Epidermal melanocyte (primary cell): ENCODE data around the gene PI16.

Experiments used
- DNase-seq: peaks from one replicate; pipeline ENCODE4 v3.0.0; 2011; ENCODE audit warnings: low spot score; ENCODE audit not compliant: insufficient read length

Gene PI16

GRCh38 chr6:36999061-36999750 lies 44.7 kb downstream of the PI16 start:
- no peak for DNase-seq

- no peak for DNase-seq
Measured at GRCh38 chr6:36999751-37000125, 45.2 kb downstream of the PI16 start.

GRCh38 chr6:37004044-37004980 lies 49.8 kb downstream of the PI16 start:
- DNase-seq = no peak

- DNase-seq = no peak
Measured at GRCh38 chr6:37005061-37005810, 50.7 kb downstream of the PI16 start, which contains the start of gene FGD2. Gene FGD2 (plus strand): TSS chr6:37005655. CDS start chr6:37005818, 163 bp downstream.

- DNase-seq = no peak
Measured at GRCh38 chr6:37005827-37006567, 51.5 kb downstream of the PI16 start.

GRCh38 chr6:37006793-37007339 lies 52.3 kb downstream of the PI16 start:
- DNase-seq = no peak

GRCh38 chr6:37007340-37008043 lies 53.0 kb downstream of the PI16 start:
- no peak for DNase-seq

- DNase-seq = no peak
Measured at GRCh38 chr6:37008484-37009465, 54.2 kb downstream of the PI16 start.

GRCh38 chr6:37010402-37010892 lies 55.9 kb downstream of the PI16 start:
- no peak for DNase-seq

- no peak for DNase-seq
Measured at GRCh38 chr6:37011656-37012378, 57.3 kb downstream of the PI16 start.

- no peak for DNase-seq
Measured at GRCh38 chr6:37013516-37014491, 59.3 kb downstream of the PI16 start.
